Natural killer cell (primary cell): Measurements from ENCODE around the gene MMP24OS. TPM values are rescaled to one million over a fixed set of nuclear protein-coding genes. Genes with fewer than 3 reads are reported as not detected.

ENCODE experiments used
- ATAC-seq, 3 donors: fragments of 150-1000 bp in 2 of 3; fragments of 200-7000 bp in 1 of 3; cut with Tn5 transposase; 1 replicate in 1 of 3; 2 replicates in 2 of 3; pipeline ENCODE4 v1.10.0; 2021; ENCODE audit warnings: mild to moderate bottlenecking in 2 of 3, moderate library complexity in 2 of 3
- DNase-seq, 2 donors: peaks; one replicate each; pipeline versions ENCODE4 v3.0.0 to v3.0.0-alpha.2; 2013 to 2021; ENCODE audit warnings: mixed read lengths in 1 of 2
- H3K27ac ChIP-seq: one replicate; pipeline ENCODE4 v1.5.1; 2013; ENCODE audit warnings: mild to moderate bottlenecking, low read length
- H3K27me3 ChIP-seq: one replicate; pipeline ENCODE4 v1.6.1; 2013; ENCODE audit warnings: low read length; ENCODE audit not compliant: control insufficient read depth, insufficient read depth
- H3K36me3 ChIP-seq: one replicate; pipeline ENCODE4 v1.6.1; 2013; ENCODE audit warnings: low read length; ENCODE audit not compliant: control insufficient read depth, insufficient read depth
- H3K4me1 ChIP-seq: one replicate; pipeline ENCODE4 v1.6.1; 2013; ENCODE audit warnings: low read length; ENCODE audit not compliant: control insufficient read depth, insufficient read depth
- H3K4me3 ChIP-seq: one replicate; pipeline ENCODE4 v1.5.1; 2013; ENCODE audit warnings: low read length
- H3K9me3 ChIP-seq: one replicate; pipeline ENCODE4 v1.6.1; 2013; ENCODE audit warnings: low read length; ENCODE audit not compliant: control insufficient read depth, insufficient read depth
- H3K27ac Mint-ChIP-seq, 2 donors: one replicate each; pipeline ENCODE4 v1.8.0; 2022; ENCODE audit warnings: mild to moderate bottlenecking in 2 of 2, mixed read lengths in 2 of 2, moderate library complexity in 1 of 2
- H3K27me3 Mint-ChIP-seq, 2 donors: one replicate each; pipeline ENCODE4 v1.8.0; 2022; ENCODE audit warnings: low read depth in 2 of 2, mixed read lengths in 2 of 2
- H3K36me3 Mint-ChIP-seq: one replicate; pipeline ENCODE4 v1.8.0; 2022; ENCODE audit warnings: mixed read lengths
- H3K4me1 Mint-ChIP-seq, 2 donors: one replicate each; pipeline ENCODE4 v1.8.0; 2022; ENCODE audit warnings: mixed read lengths in 2 of 2
- H3K4me3 Mint-ChIP-seq: one replicate; pipeline ENCODE4 v1.8.0; 2022; ENCODE audit warnings: mild to moderate bottlenecking, moderate library complexity, mixed read lengths
- H3K9me3 Mint-ChIP-seq, 2 donors: one replicate each; pipeline ENCODE4 v1.8.0; 2022; ENCODE audit warnings: mixed read lengths in 2 of 2
- WGBS: methylation state at CpG from one replicate; pipeline ENCODE4 v1.1.7; 2013; ENCODE audit warnings: missing lambda C conversion rate; ENCODE audit not compliant: insufficient coverage; 5-methylcytosine and 5-hydroxymethylcytosine counted together
- intact Hi-C: fragments of 100-400 bp; cut with micrococcal nuclease; formaldehyde crosslinking; loops from one replicate; pipeline ENCODE4 v1.14.2; 2022
- total RNA-seq, 4 donors: library from RNA; stranded (reverse); fragments of 120-200 nt in 1 of 4; gene quantifications; one replicate each; pipeline versions ENCODE4 v1.2.3 to v1.2.4, GENCODE V29; 2013 to 2022
- TF ChIP-seq, protein P1 (sequence below): fragments of 200-600 bp; IDR thresholded peaks from one replicate; pipeline ENCODE4 v1.8.0; 2022; ENCODE audit warnings: antibody characterized with exemption

Gene MMP24OS
- total RNA-seq, 3 donors from 2014 or later (not counting 1 experiment from before 2014, with no cell fraction given) = 76.5 to 92.7 (median 86.6) TPM

DNA sequence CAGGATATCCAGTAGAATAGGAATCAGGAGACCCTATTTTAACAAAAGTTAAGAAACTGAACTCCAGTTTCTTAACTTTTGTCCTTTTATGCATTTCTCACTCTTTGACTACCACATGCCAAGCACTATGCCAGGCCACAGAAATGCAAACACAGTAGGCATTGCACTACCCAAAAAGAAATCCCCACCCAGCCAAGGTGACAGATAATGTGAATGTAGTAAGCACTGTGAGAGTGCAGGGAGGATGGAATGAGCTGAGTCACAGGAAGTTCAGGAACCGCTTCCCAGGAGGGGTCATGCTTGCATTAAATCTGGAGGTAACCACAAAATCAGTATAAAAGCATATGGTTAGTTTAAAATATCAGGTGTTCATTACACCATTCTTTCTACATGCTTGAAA lies 34.4 kb upstream of the MMP24OS start:
- H3K27me3 ChIP-seq = no peaks in the 10 kb centered on the region
- Mint-ChIP-seq H3K4me3 (no peak overlapping the region), H3K36me3 (no peaks in the 10 kb centered on the region), H3K27me3 (no peaks in the 10 kb centered on the region), H3K27ac (no peak overlapping the region), H3K4me1 (peaks cover 14 to 30% of the 10 kb centered on the region in 2 donors), H3K9me3 (no peaks in the 10 kb centered on the region)
- 45% methylated on average over 1 of the region's 1 CpG for WGBS
- peaks cover 9% of the 10 kb centered on the region for H3K4me1 ChIP-seq
- ATAC-seq (no peak), DNase-seq (no peak)
- intact Hi-C loops = no loop called here
- H3K4me3 ChIP-seq = no peak overlapping the region
- H3K27ac ChIP-seq = no peak overlapping the region
- TF ChIP-seq, protein P1, sequence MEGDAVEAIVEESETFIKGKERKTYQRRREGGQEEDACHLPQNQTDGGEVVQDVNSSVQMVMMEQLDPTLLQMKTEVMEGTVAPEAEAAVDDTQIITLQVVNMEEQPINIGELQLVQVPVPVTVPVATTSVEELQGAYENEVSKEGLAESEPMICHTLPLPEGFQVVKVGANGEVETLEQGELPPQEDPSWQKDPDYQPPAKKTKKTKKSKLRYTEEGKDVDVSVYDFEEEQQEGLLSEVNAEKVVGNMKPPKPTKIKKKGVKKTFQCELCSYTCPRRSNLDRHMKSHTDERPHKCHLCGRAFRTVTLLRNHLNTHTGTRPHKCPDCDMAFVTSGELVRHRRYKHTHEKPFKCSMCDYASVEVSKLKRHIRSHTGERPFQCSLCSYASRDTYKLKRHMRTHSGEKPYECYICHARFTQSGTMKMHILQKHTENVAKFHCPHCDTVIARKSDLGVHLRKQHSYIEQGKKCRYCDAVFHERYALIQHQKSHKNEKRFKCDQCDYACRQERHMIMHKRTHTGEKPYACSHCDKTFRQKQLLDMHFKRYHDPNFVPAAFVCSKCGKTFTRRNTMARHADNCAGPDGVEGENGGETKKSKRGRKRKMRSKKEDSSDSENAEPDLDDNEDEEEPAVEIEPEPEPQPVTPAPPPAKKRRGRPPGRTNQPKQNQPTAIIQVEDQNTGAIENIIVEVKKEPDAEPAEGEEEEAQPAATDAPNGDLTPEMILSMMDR = no peak
- H3K9me3 ChIP-seq = no peaks in the 10 kb centered on the region
- H3K36me3 ChIP-seq = peaks cover 3% of the 10 kb centered on the region

DNA sequence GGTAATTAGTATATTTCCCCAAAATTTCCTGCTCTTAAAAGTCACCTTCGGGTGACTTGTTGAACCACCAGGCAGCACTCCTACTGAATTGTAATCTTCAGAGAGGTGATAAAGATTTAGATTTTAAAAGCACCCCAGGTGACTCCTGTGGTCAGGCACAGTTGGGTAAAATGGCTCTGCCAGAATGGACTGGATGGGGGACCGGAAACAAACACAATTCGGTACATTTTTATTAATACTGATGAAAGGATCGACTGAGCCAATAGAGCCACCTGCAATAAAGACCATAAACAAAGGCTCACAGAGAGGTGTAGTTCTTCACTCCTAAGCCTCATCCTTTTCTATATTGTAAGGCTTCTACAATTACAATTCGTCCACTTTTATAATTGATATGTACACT lies 33.9 kb upstream of the MMP24OS start:
- Mint-ChIP-seq H3K36me3 (no peaks in the 10 kb centered on the region), H3K27me3 (no peaks in the 10 kb centered on the region), H3K4me3 (no peak overlapping the region), H3K4me1 (peaks cover 14 to 30% of the 10 kb centered on the region in 2 donors), H3K27ac (no peak overlapping the region), H3K9me3 (no peaks in the 10 kb centered on the region)
- intact Hi-C loops = no loop called here
- Histone ChIP-seq H3K4me3 (no peak overlapping the region), H3K27ac (no peak overlapping the region), H3K9me3 (no peaks in the 10 kb centered on the region), H3K27me3 (no peaks in the 10 kb centered on the region), H3K36me3 (peaks cover 3% of the 10 kb centered on the region), H3K4me1 (peaks cover 9% of the 10 kb centered on the region)
- WGBS = 87% methylated on average over 4 of the region's 5 CpGs
- ATAC-seq (no peak), DNase-seq (no peak)
- TF ChIP-seq, protein P1 = no peak

DNA sequence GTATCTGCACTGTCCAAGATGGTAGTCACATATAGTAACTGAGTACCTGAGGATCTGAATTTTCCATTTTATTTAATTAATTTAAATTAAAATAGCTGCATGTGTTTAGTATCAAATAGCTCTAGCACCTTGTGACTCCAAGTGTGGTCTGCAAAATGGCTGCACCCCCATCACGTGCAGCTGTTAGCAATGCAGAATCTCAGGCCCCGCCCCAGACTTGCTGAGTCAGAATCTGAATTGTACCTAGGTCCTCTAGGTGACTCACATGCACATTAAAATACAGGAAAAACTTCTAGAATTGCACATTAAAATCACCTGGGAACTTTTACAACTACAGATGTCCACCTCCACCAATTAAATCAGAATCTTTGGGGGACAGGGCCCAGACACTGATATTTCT lies 33.5 kb upstream of the MMP24OS start:
- intact Hi-C loops = no loop called here
- 89% methylated on average over 2 of the region's 2 CpGs for WGBS
- Mint-ChIP-seq H3K27me3 (no peaks in the 10 kb centered on the region), H3K36me3 (no peaks in the 10 kb centered on the region), H3K4me1 (peaks cover 14 to 28% of the 10 kb centered on the region in 2 donors), H3K9me3 (no peaks in the 10 kb centered on the region), H3K4me3 (no peak overlapping the region), H3K27ac (no peak overlapping the region)
- Histone ChIP-seq H3K27ac (no peak overlapping the region), H3K4me3 (no peak overlapping the region), H3K36me3 (peaks cover 3% of the 10 kb centered on the region), H3K4me1 (peaks cover 9% of the 10 kb centered on the region), H3K27me3 (no peaks in the 10 kb centered on the region), H3K9me3 (no peaks in the 10 kb centered on the region)
- TF ChIP-seq, protein P1 = no peak
- DNase-seq = no peak
- no peak for ATAC-seq
